WTC11 (cell line): ENCODE data around the gene GLMN. TPM values are rescaled to one million over a fixed set of nuclear protein-coding genes. Genes with fewer than 3 reads are reported as not detected.

Source experiments
- ATAC-seq: fragments of 200-7000 bp; cut with Tn5 transposase; 2 replicates; pipeline ENCODE4 v1.10.0; 2021; ENCODE audit warnings: mild to moderate bottlenecking, moderate library complexity
- CTCF ChIA-PET: fragments of 300-600 bp; sonication (Branson Sonifier 250); formaldehyde crosslinking; loops from one replicate; lab custom pipeline; 2021; ENCODE audit warnings: antibody characterized with exemption; lab: Charles Lee
- POLR2A ChIA-PET: fragments of 350-600 bp; sonication (Branson Sonifier 250); formaldehyde crosslinking; loops from one replicate; lab custom pipeline; 2021; ENCODE audit warnings: antibody characterized with exemption; lab: Charles Lee
- DNase-seq: peaks from one replicate; pipeline ENCODE4 v3.0.0; 2021; ENCODE audit warnings: low spot score
- H3K27ac Mint-ChIP-seq: 2 replicates; pipeline ENCODE4 v1.8.0; 2021; ENCODE audit warnings: mixed read lengths
- H3K27me3 Mint-ChIP-seq: 2 replicates; pipeline ENCODE4 v1.8.0; 2021; ENCODE audit warnings: low read depth, mild to moderate bottlenecking, moderate library complexity, mixed read lengths
- H3K36me3 Mint-ChIP-seq: 2 replicates; pipeline ENCODE4 v1.8.0; 2021; ENCODE audit warnings: mixed read lengths
- H3K4me1 Mint-ChIP-seq: 2 replicates; pipeline ENCODE4 v1.8.0; 2022; ENCODE audit warnings: mixed read lengths
- H3K4me3 Mint-ChIP-seq: 2 replicates; pipeline ENCODE4 v1.8.0; 2021; ENCODE audit warnings: mild to moderate bottlenecking, moderate library complexity, mixed read lengths
- H3K9me3 Mint-ChIP-seq: 2 replicates; pipeline ENCODE4 v1.8.0; 2021; ENCODE audit warnings: mixed read lengths
- ATF3 ChIP-seq: sonication (generic); formaldehyde crosslinking; conservative IDR thresholded peaks from 2 replicates; pipeline ENCODE4 v1.8.1; 2022; ENCODE audit warnings: mild to moderate bottlenecking, missing genetic modification reagents
- ESRRA ChIP-seq: sonication (generic); formaldehyde crosslinking; IDR thresholded peaks from 2 replicates; pipeline ENCODE4 v1.8.1; 2022; ENCODE audit warnings: mild to moderate bottlenecking, missing genetic modification reagents, borderline replicate concordance
- ETV6 ChIP-seq: sonication (generic); formaldehyde crosslinking; IDR thresholded peaks from 2 replicates; pipeline ENCODE4 v1.8.1; 2022; ENCODE audit warnings: mild to moderate bottlenecking, missing genetic modification reagents
- MAX ChIP-seq: sonication (generic); formaldehyde crosslinking; IDR thresholded peaks from 2 replicates; pipeline ENCODE4 v1.8.0; 2022; ENCODE audit warnings: mild to moderate bottlenecking, missing genetic modification reagents
- MLX ChIP-seq: sonication (generic); formaldehyde crosslinking; IDR thresholded peaks from 2 replicates; pipeline ENCODE4 v1.8.1; 2023; ENCODE audit warnings: mild to moderate bottlenecking, missing genetic modification reagents, moderate library complexity
- NR2C2 ChIP-seq: sonication (generic); formaldehyde crosslinking; IDR thresholded peaks from 2 replicates; pipeline ENCODE4 v1.8.0; 2022; ENCODE audit warnings: mild to moderate bottlenecking, missing genetic modification reagents
- SP1 ChIP-seq: sonication (generic); formaldehyde crosslinking; conservative IDR thresholded peaks from 2 replicates; pipeline ENCODE4 v1.8.1; 2022; ENCODE audit warnings: missing genetic modification reagents
- TEAD4 ChIP-seq: sonication (generic); formaldehyde crosslinking; IDR thresholded peaks from 2 replicates; pipeline ENCODE4 v1.8.0; 2022; ENCODE audit warnings: mild to moderate bottlenecking, missing genetic modification reagents
- USF1 ChIP-seq: sonication (generic); formaldehyde crosslinking; IDR thresholded peaks from 2 replicates; pipeline ENCODE4 v1.8.0; 2022; ENCODE audit warnings: mild to moderate bottlenecking, missing genetic modification reagents
- USF2 ChIP-seq: sonication (generic); formaldehyde crosslinking; IDR thresholded peaks from 2 replicates; pipeline ENCODE4 v1.8.1; 2023; ENCODE audit warnings: mild to moderate bottlenecking, missing genetic modification reagents, moderate library complexity
- ZNF423 ChIP-seq: fragments of 250-450 bp; sonication (Bioruptor Pico); IDR thresholded peaks from 2 replicates; pipeline ENCODE4 v2.1.2; 2022; ENCODE audit warnings: mild to moderate bottlenecking, moderate library complexity
- ZNF671 ChIP-seq: fragments of 250-450 bp; sonication (Bioruptor Pico); IDR thresholded peaks from 2 replicates; pipeline ENCODE4 v1.8.0; 2021; ENCODE audit warnings: mild to moderate bottlenecking
- total RNA-seq: library from RNA; stranded (reverse); gene quantifications from 3 replicates; pipeline ENCODE4 v1.2.3, GENCODE V29; 2021
- TF ChIP-seq, protein P1 (sequence below): sonication (generic); formaldehyde crosslinking; IDR thresholded peaks from 2 replicates; pipeline ENCODE4 v1.8.1; 2023; ENCODE audit warnings: mild to moderate bottlenecking, missing genetic modification reagents
- TF ChIP-seq, protein P2 (sequence below): sonication (generic); formaldehyde crosslinking; IDR thresholded peaks from 2 replicates; pipeline ENCODE4 v1.8.1; 2022; ENCODE audit warnings: missing genetic modification reagents, borderline replicate concordance
- TF ChIP-seq, protein P3 (sequence below): sonication (generic); formaldehyde crosslinking; IDR thresholded peaks from 2 replicates; pipeline ENCODE4 v1.8.0; 2023; ENCODE audit warnings: missing genetic modification reagents, mild to moderate bottlenecking, borderline replicate concordance
- TF ChIP-seq, protein P4 (sequence below): fragments of 250-450 bp; sonication (Bioruptor Pico); IDR thresholded peaks from 2 replicates; pipeline ENCODE4 v1.8.0; 2021; ENCODE audit warnings: mild to moderate bottlenecking
- TF ChIP-seq, protein P5 (sequence below): sonication (generic); formaldehyde crosslinking; IDR thresholded peaks from 2 replicates; pipeline ENCODE4 v1.8.0; 2022; ENCODE audit warnings: mild to moderate bottlenecking, missing genetic modification reagents

Gene GLMN
- total RNA-seq, 1 experiment from 2014 or later: 20.9 TPM

DNA sequence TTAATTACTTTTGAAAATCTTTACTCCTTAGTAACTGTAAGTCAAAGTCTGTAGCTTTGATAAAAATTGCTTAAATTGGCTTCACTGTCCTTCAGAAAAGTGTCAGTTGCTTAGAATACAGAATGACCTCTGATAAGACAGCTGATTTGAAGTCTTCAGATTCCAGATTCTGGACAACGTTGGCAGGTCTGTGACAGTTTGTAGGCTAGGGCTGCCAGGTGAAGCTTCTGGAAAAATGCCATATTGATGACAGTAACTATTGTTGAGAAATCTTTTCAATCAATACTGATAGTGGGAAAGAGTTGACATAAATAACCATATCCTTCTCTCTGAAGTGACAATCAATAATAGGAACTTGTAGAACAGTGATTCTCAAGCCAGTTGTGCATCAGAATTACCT is 41.4 kb upstream of the GLMN start:
- peaks cover 4% of the 10 kb centered on the region; the same call in 1 of the 2 replicates for H3K36me3 Mint-ChIP-seq
- no peak for DNase-seq
- CTCF ChIA-PET: no interaction called here
- no peaks in the 10 kb centered on the region for H3K4me1 Mint-ChIP-seq
- TF ChIP-seq NR2C2 (CRISPR knock-in tag) (no peak), MAX (CRISPR knock-in tag) (no peak), USF1 (CRISPR knock-in tag) (no peak), ATF3 (no peak), TEAD4 (no peak), USF2 (CRISPR knock-in tag) (no peak), MLX (no peak), ESRRA (CRISPR knock-in tag) (no peak), ETV6 (no peak), ZNF671 (CRISPR knock-in tag) (no peak), SP1 (CRISPR knock-in tag) (no peak), ZNF423 (CRISPR knock-in tag) (no peak)
- TF ChIP-seq, protein P1, sequence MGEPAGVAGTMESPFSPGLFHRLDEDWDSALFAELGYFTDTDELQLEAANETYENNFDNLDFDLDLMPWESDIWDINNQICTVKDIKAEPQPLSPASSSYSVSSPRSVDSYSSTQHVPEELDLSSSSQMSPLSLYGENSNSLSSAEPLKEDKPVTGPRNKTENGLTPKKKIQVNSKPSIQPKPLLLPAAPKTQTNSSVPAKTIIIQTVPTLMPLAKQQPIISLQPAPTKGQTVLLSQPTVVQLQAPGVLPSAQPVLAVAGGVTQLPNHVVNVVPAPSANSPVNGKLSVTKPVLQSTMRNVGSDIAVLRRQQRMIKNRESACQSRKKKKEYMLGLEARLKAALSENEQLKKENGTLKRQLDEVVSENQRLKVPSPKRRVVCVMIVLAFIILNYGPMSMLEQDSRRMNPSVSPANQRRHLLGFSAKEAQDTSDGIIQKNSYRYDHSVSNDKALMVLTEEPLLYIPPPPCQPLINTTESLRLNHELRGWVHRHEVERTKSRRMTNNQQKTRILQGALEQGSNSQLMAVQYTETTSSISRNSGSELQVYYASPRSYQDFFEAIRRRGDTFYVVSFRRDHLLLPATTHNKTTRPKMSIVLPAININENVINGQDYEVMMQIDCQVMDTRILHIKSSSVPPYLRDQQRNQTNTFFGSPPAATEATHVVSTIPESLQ (CRISPR knock-in tag): no peak
- TF ChIP-seq, protein P2, sequence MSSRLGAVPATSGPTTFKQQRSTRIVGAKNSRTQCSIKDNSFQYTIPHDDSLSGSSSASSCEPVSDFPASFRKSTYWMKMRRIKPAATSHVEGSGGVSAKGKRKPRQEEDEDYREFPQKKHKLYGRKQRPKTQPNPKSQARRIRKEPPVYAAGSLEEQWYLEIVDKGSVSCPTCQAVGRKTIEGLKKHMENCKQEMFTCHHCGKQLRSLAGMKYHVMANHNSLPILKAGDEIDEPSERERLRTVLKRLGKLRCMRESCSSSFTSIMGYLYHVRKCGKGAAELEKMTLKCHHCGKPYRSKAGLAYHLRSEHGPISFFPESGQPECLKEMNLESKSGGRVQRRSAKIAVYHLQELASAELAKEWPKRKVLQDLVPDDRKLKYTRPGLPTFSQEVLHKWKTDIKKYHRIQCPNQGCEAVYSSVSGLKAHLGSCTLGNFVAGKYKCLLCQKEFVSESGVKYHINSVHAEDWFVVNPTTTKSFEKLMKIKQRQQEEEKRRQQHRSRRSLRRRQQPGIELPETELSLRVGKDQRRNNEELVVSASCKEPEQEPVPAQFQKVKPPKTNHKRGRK (CRISPR knock-in tag): no peak
- TF ChIP-seq, protein P3, sequence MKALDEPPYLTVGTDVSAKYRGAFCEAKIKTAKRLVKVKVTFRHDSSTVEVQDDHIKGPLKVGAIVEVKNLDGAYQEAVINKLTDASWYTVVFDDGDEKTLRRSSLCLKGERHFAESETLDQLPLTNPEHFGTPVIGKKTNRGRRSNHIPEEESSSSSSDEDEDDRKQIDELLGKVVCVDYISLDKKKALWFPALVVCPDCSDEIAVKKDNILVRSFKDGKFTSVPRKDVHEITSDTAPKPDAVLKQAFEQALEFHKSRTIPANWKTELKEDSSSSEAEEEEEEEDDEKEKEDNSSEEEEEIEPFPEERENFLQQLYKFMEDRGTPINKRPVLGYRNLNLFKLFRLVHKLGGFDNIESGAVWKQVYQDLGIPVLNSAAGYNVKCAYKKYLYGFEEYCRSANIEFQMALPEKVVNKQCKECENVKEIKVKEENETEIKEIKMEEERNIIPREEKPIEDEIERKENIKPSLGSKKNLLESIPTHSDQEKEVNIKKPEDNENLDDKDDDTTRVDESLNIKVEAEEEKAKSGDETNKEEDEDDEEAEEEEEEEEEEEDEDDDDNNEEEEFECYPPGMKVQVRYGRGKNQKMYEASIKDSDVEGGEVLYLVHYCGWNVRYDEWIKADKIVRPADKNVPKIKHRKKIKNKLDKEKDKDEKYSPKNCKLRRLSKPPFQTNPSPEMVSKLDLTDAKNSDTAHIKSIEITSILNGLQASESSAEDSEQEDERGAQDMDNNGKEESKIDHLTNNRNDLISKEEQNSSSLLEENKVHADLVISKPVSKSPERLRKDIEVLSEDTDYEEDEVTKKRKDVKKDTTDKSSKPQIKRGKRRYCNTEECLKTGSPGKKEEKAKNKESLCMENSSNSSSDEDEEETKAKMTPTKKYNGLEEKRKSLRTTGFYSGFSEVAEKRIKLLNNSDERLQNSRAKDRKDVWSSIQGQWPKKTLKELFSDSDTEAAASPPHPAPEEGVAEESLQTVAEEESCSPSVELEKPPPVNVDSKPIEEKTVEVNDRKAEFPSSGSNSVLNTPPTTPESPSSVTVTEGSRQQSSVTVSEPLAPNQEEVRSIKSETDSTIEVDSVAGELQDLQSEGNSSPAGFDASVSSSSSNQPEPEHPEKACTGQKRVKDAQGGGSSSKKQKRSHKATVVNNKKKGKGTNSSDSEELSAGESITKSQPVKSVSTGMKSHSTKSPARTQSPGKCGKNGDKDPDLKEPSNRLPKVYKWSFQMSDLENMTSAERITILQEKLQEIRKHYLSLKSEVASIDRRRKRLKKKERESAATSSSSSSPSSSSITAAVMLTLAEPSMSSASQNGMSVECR: no peak
- TF ChIP-seq, protein P4, sequence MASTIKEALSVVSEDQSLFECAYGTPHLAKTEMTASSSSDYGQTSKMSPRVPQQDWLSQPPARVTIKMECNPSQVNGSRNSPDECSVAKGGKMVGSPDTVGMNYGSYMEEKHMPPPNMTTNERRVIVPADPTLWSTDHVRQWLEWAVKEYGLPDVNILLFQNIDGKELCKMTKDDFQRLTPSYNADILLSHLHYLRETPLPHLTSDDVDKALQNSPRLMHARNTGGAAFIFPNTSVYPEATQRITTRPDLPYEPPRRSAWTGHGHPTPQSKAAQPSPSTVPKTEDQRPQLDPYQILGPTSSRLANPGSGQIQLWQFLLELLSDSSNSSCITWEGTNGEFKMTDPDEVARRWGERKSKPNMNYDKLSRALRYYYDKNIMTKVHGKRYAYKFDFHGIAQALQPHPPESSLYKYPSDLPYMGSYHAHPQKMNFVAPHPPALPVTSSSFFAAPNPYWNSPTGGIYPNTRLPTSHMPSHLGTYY (CRISPR knock-in tag): no peak
- TF ChIP-seq, protein P5, sequence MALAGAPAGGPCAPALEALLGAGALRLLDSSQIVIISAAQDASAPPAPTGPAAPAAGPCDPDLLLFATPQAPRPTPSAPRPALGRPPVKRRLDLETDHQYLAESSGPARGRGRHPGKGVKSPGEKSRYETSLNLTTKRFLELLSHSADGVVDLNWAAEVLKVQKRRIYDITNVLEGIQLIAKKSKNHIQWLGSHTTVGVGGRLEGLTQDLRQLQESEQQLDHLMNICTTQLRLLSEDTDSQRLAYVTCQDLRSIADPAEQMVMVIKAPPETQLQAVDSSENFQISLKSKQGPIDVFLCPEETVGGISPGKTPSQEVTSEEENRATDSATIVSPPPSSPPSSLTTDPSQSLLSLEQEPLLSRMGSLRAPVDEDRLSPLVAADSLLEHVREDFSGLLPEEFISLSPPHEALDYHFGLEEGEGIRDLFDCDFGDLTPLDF: no peak
- TF ChIP-seq, all 79 proteins: peak for 0
- no peak overlapping the region for H3K27ac Mint-ChIP-seq
- H3K9me3 Mint-ChIP-seq: no peaks in the 10 kb centered on the region
- no peaks in the 10 kb centered on the region for H3K27me3 Mint-ChIP-seq
- no peak overlapping the region for H3K4me3 Mint-ChIP-seq
- POLR2A ChIA-PET: no interaction called here
- ATAC-seq: no peak
